Hepatocyte (in vitro differentiated cells): ENCODE measurements around the gene HECW1. TPM values are rescaled to one million over a fixed set of nuclear protein-coding genes. Genes with fewer than 3 reads are reported as not detected.
A peak's percentile ranks its signal among the peaks of the same experiment; 100 is the strongest.
"Not testable (repeated sequence)": the region's sequence is repeated elsewhere in the genome, so short reads cannot be mapped to it uniquely, and the experiment has no call there.

Source experiments
- DNase-seq: peaks from one replicate; pipeline ENCODE4 v3.0.0-alpha.2; 2016; ENCODE audit warnings: low spot score
- H2AFZ ChIP-seq: fragments of 200-600 bp; sonication (generic); 2 replicates; pipeline ENCODE4 v1.6.0; 2016; ENCODE audit warnings: antibody characterized with exemption, mild to moderate bottlenecking
- H3K27ac ChIP-seq: fragments of 200-600 bp; sonication (generic); 2 replicates; pipeline ENCODE4 v1.5.1; 2016; ENCODE audit warnings: mild to moderate bottlenecking
- H3K27me3 ChIP-seq: fragments of 200-600 bp; sonication (generic); 2 replicates; pipeline ENCODE4 v1.6.1; 2016
- H3K36me3 ChIP-seq: fragments of 200-600 bp; sonication (generic); replicated peaks from 2 replicates; pipeline ENCODE4 v1.5.1; 2016; ENCODE audit warnings: low read depth; ENCODE audit not compliant: insufficient read depth
- H3K4me1 ChIP-seq: fragments of 200-600 bp; sonication (generic); 2 replicates; pipeline ENCODE4 v1.5.1; 2016; ENCODE audit warnings: mild to moderate bottlenecking, moderate library complexity; ENCODE audit not compliant: insufficient read depth
- H3K4me2 ChIP-seq: fragments of 200-600 bp; sonication (generic); 2 replicates; pipeline ENCODE4 v1.6.0; 2016
- H3K4me3 ChIP-seq: fragments of 200-600 bp; sonication (generic); 2 replicates; pipeline ENCODE4 v1.5.1; 2016; ENCODE audit warnings: mild to moderate bottlenecking
- H3K79me2 ChIP-seq: fragments of 200-600 bp; sonication (generic); 2 replicates; pipeline ENCODE4 v1.6.0; 2017; ENCODE audit warnings: mild to moderate bottlenecking
- H3K9me2 ChIP-seq: fragments of 200-600 bp; sonication (generic); replicated peaks from 2 replicates; pipeline ENCODE4 v1.6.0; 2017; ENCODE audit warnings: mild to moderate bottlenecking; ENCODE audit not compliant: insufficient read depth
- H3K9me3 ChIP-seq: fragments of 200-600 bp; sonication (generic); 2 replicates; pipeline ENCODE4 v1.5.1; 2016; ENCODE audit warnings: low read depth, mild to moderate bottlenecking
- H4K20me1 ChIP-seq: fragments of 200-600 bp; sonication (generic); 2 replicates; pipeline ENCODE4 v1.6.0; 2016; ENCODE audit warnings: mild to moderate bottlenecking; ENCODE audit not compliant: insufficient read depth, poor library complexity, severe bottlenecking
- CTCF ChIP-seq: fragments of 200-600 bp; sonication (generic); IDR thresholded peaks from 2 replicates; pipeline ENCODE4 v1.5.1; 2016; ENCODE audit warnings: antibody characterized with exemption, mild to moderate bottlenecking; ENCODE audit not compliant: poor library complexity
- EZH2 ChIP-seq: fragments of 200-600 bp; sonication (generic); IDR thresholded peaks from 2 replicates; pipeline ENCODE4 v1.6.1; 2016; ENCODE audit warnings: antibody characterized with exemption, mild to moderate bottlenecking, borderline replicate concordance
- EZH2phosphoT487 ChIP-seq: fragments of 200-600 bp; sonication (generic); IDR thresholded peaks from one replicate; pipeline ENCODE4 v1.6.1; 2018; ENCODE audit warnings: antibody characterized with exemption, mild to moderate bottlenecking, low read depth, moderate library complexity; ENCODE audit not compliant: unreplicated experiment, severe bottlenecking
- WGBS: methylation state at CpG from one replicate; pipeline ENCODE4 v1.1.6; 2016; ENCODE audit warnings: low lambda C conversion rate; ENCODE audit errors: missing lambda C conversion rate; 5-methylcytosine and 5-hydroxymethylcytosine counted together
- polyA plus RNA-seq: library from polyadenylated mRNA; unstranded; fragments of >200 nt; fragmentation: Nextera tagmentation; extraction: Ambion mirVana; gene quantifications from 2 replicates; pipeline ENCODE4 v1.2.1, GENCODE V29; 2016
- total RNA-seq: library from RNA; depleted of rRNA; stranded (reverse); fragments of >200 nt; gene quantifications from 2 replicates; pipeline ENCODE4 v1.2.3, GENCODE V29; 2014

The HECW1 gene
- total and polyA plus RNA-seq, 2 experiments from 2014 or later = 1.5 to 7.6 TPM

GRCh38 chr7:43135129-43135528, 22.7 kb downstream of the HECW1 start:
- Histone ChIP-seq H3K27me3 (no peaks in the 10 kb centered on the region), H4K20me1 (no peaks in the 10 kb centered on the region), H3K4me2 (no peak overlapping the region), H3K4me3 (no peak overlapping the region), H3K36me3 (no peaks in the 10 kb centered on the region), H2AFZ (no peak overlapping the region), H3K27ac (no peak overlapping the region), H3K9me2 (no peaks in the 10 kb centered on the region), H3K4me1 (no peaks in the 10 kb centered on the region), H3K9me3 (no peaks in the 10 kb centered on the region), H3K79me2 (no peaks in the 10 kb centered on the region)
- TF ChIP-seq EZH2phosphoT487 (no peak), EZH2 (no peak), CTCF (no peak)
- 65% methylated on average over 1 of the region's 1 CpG for WGBS
- DNase-seq = no peak

- no peaks in the 10 kb centered on the region for H3K9me2 ChIP-seq
- H3K79me2 ChIP-seq = no peaks in the 10 kb centered on the region
- no peak for DNase-seq
- H2AFZ ChIP-seq = no peak overlapping the region
- no peaks in the 10 kb centered on the region for H3K4me1 ChIP-seq
- WGBS = 78% methylated on average over 2 of the region's 2 CpGs
- H3K4me3 ChIP-seq = no peak overlapping the region
- H3K9me3 ChIP-seq = no peaks in the 10 kb centered on the region
- H3K27ac ChIP-seq = no peak overlapping the region
- no peaks in the 10 kb centered on the region for H4K20me1 ChIP-seq
- no peaks in the 10 kb centered on the region for H3K36me3 ChIP-seq
- H3K27me3 ChIP-seq = no peaks in the 10 kb centered on the region
- H3K4me2 ChIP-seq = no peak overlapping the region
- TF ChIP-seq CTCF (no peak), EZH2 (no peak), EZH2phosphoT487 (no peak)
These were observed 23.6 kb downstream of the HECW1 start for GRCh38 chr7:43136064-43136463.

- DNase-seq, H3K27me3 ChIP-seq, H3K9me3 ChIP-seq, H4K20me1 ChIP-seq, H3K36me3 ChIP-seq, H3K27ac ChIP-seq, H3K4me1 ChIP-seq, H3K79me2 ChIP-seq, H3K9me2 ChIP-seq, H3K4me3 ChIP-seq, H3K4me2 ChIP-seq, H2AFZ ChIP-seq: not testable (repeated sequence)
- 86% methylated on average over 6 of the region's 6 CpGs for WGBS
These were observed 24.8 kb downstream of the HECW1 start for GRCh38 chr7:43137121-43137744.

GRCh38 chr7:43137811-43138210, 25.4 kb downstream of the HECW1 start:
- H3K4me2 ChIP-seq = no peak overlapping the region
- no peaks in the 10 kb centered on the region for H3K9me3 ChIP-seq
- DNase-seq = no peak
- H3K27ac ChIP-seq = peak overlapping the region; percentile 24
- no peak overlapping the region for H2AFZ ChIP-seq
- H3K9me2 ChIP-seq = no peaks in the 10 kb centered on the region
- no peak for TF ChIP-seq CTCF
- WGBS = 60% methylated on average over 3 of the region's 3 CpGs
- H4K20me1 ChIP-seq = no peaks in the 10 kb centered on the region
- no peaks in the 10 kb centered on the region for H3K4me1 ChIP-seq
- no peaks in the 10 kb centered on the region for H3K79me2 ChIP-seq
- no peak overlapping the region for H3K4me3 ChIP-seq
- no peaks in the 10 kb centered on the region for H3K27me3 ChIP-seq
- H3K36me3 ChIP-seq = no peaks in the 10 kb centered on the region
